ENCODE results near the gene NUDT3.

- TF ChIP-seq CTCF (IDR thresholded peaks at IDR 0.05), result no peak
- no peak for TF ChIP-seq POLR2AphosphoS5 (IDR thresholded peaks at IDR 0.05)
Observed at GRCh38 chr6:34247481-34248197, 144.8 kb downstream of the NUDT3 start.
